T1000 (cell line): ENCODE measurements around the gene DUSP6.
A peak's percentile ranks its signal among the peaks of the same experiment; 100 is the strongest.

Experiments used
- DNase-seq: peaks from one replicate; lab custom pipeline; 2025; ENCODE audit warnings: mixed read lengths; lab: John Stamatoyannopoulos, UW

The DUSP6 gene

GRCh38 chr12:89352492-89353187, at the start of gene DUSP6:
Gene DUSP6, minus strand, starts transcription at chr12:89352501. Its CDS starts 462 bp downstream, at chr12:89352039.
- peak; percentile 95 for DNase-seq

GRCh38 chr12:89401433-89402058, 49.2 kb upstream of the DUSP6 start:
- no peak for DNase-seq

GRCh38 chr12:89400415-89400814, 48.1 kb upstream of the DUSP6 start:
- no peak for DNase-seq

- DNase-seq = no peak
Observed at GRCh38 chr12:89395712-89396111, 43.4 kb upstream of the DUSP6 start.

- no peak for DNase-seq
Observed at GRCh38 chr12:89393551-89394121, 41.3 kb upstream of the DUSP6 start.

- no peak for DNase-seq
Observed at GRCh38 chr12:89392391-89392790, 40.1 kb upstream of the DUSP6 start.

GRCh38 chr12:89391726-89392336, 39.5 kb upstream of the DUSP6 start:
- DNase-seq = no peak

GRCh38 chr12:89390802-89391673, 38.7 kb upstream of the DUSP6 start:
- DNase-seq = peak; percentile 67

GRCh38 chr12:89389755-89390661, 37.7 kb upstream of the DUSP6 start:
- no peak for DNase-seq

GRCh38 chr12:89386138-89386537, 33.8 kb upstream of the DUSP6 start:
- no peak for DNase-seq

GRCh38 chr12:89384807-89385206, 32.5 kb upstream of the DUSP6 start:
- DNase-seq = no peak

- DNase-seq = peak; percentile 19
Observed at GRCh38 chr12:89384050-89384758, 31.9 kb upstream of the DUSP6 start.

GRCh38 chr12:89383235-89384049, 31.1 kb upstream of the DUSP6 start:
- DNase-seq = no peak

GRCh38 chr12:89382328-89382727, 30.0 kb upstream of the DUSP6 start:
- no peak for DNase-seq

GRCh38 chr12:89379839-89380467, 27.7 kb upstream of the DUSP6 start:
- no peak for DNase-seq

GRCh38 chr12:89379148-89379838, 27.0 kb upstream of the DUSP6 start:
- no peak for DNase-seq

GRCh38 chr12:89376844-89377243, 24.5 kb upstream of the DUSP6 start:
- no peak for DNase-seq

GRCh38 chr12:89376202-89376529, 23.9 kb upstream of the DUSP6 start:
- no peak for DNase-seq
